Body of pancreas (tissue), 4 donors: ENCODE data around the gene ENTHD1. TPM values are rescaled to one million over a fixed set of nuclear protein-coding genes. Genes with fewer than 3 reads are reported as not detected.

Source experiments
- ATAC-seq: fragments of 150-250 bp; one replicate; pipeline ENCODE4 v1.9.1; 2016
- DNase-seq, 4 donors: peaks; one replicate each; pipeline ENCODE4 v3.0.0-alpha.2; 2019
- H3K27ac ChIP-seq, 4 donors: fragments of 200-600 bp; sonication (generic); 1 replicate in 3 of 4; 2 replicates in 1 of 4; pipeline versions ENCODE4 v1.5.1 to v1.6.1; 2016 to 2019; ENCODE audit warnings: mild to moderate bottlenecking in 1 of 4, mixed read lengths in 1 of 4, moderate library complexity in 1 of 4
- H3K27me3 ChIP-seq, 2 donors: fragments of 200-600 bp; sonication (generic); one replicate each; pipeline ENCODE4 v1.6.0; 2016; ENCODE audit warnings: mild to moderate bottlenecking in 1 of 2
- H3K36me3 ChIP-seq, 2 donors: fragments of 200-600 bp; sonication (generic); replicated peaks in 1 of 2; 2 replicates each; pipeline ENCODE4 v1.5.1; 2016; ENCODE audit warnings: low read depth in 2 of 2; ENCODE audit not compliant: insufficient read depth in 1 of 2
- H3K4me1 ChIP-seq: fragments of 200-600 bp; sonication (generic); one replicate; pipeline ENCODE4 v1.6.0; 2016
- H3K4me3 ChIP-seq, 2 donors: fragments of 200-600 bp; sonication (generic); 1 replicate in 1 of 2; 2 replicates in 1 of 2; pipeline ENCODE4 v1.5.1; 2016 to 2019
- H3K9me3 ChIP-seq, 3 donors: fragments of 200-600 bp; sonication (generic); 1 replicate in 2 of 3; 2 replicates in 1 of 3; pipeline ENCODE4 v1.5.1; 2016
- POLR2A ChIP-seq, 3 donors: fragments of 450-650 bp; IDR thresholded peaks; one replicate each; pipeline ENCODE4 v1.6.1; 2016; ENCODE audit warnings: antibody characterized with exemption in 3 of 3, mild to moderate bottlenecking in 2 of 3
- WGBS, 2 donors: methylation state at CpG; one replicate each; pipeline ENCODE4 v1.1.5; 2017; 5-methylcytosine and 5-hydroxymethylcytosine counted together
- intact Hi-C: fragments of 100-400 bp; cut with DNase I; formaldehyde crosslinking; loops from one replicate; pipeline ENCODE4 v1.15.1; 2023
- total RNA-seq, 2 donors: library from RNA; depleted of rRNA; stranded (reverse); fragments of >200 nt; gene quantifications; one replicate each; pipeline ENCODE4 v1.1.0, GENCODE V29; 2016
- TF ChIP-seq, protein P1 (sequence below), 7 experiments: fragments of 450-650 bp in 4 of 7; fragments of 200-600 bp in 3 of 7; sonication (generic) in 3 of 7; IDR thresholded peaks; one replicate each; pipeline ENCODE4 v1.5.1; 2016 to 2019; ENCODE audit warnings: antibody characterized with exemption in 7 of 7

The ENTHD1 gene
- total RNA-seq, 2 donors from 2014 or later: not detected

DNA sequence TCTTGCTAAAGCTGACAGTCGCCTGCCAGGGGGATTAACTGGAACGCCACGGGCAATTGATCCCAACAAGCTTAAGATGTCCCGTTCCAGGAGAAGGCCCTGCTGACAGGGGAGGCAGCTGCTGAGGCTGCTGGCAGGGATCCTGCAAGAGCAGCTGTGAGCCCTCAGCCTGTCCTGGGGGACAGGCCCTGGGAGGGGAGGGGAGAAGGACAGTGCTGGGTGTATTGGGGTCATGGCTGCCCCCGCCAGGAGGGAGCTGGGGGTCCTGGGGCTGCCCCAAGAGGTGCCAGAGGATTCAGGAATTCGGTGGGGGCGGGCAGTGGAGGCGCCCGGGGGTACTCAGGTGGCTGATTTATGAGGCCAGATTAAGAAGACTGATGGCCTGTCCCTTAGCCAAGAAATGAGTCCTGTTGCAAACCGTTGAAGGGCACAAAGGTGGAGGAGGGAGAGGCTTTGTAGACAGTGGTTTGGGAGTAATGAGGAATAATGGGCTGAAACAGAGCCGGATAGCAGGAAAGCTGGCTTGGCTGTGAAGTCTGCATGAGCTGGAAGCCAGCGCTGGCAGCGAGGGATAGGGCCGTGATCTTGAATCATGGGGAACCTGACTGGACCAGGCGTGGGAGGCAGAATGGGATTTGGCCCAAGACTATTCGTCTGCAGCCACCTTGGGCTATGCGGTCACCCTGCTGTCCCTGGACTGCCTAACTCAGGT lies 189.5 kb downstream of the ENTHD1 start:
- Histone ChIP-seq H3K36me3 (no peaks in the 10 kb centered on the region), H3K27me3 (no peaks in the 10 kb centered on the region), H3K4me3 (no peak overlapping the region), H3K4me1 (no peaks in the 10 kb centered on the region), H3K27ac (no peak overlapping the region), H3K9me3 (no peaks in the 10 kb centered on the region)
- ATAC-seq (no peak), DNase-seq (peak in 2 of 4 donors; percentile 12 to 18)
- intact Hi-C loops: no loop called here
- WGBS, 2 donors: 56 to 65% methylated on average over 12 to 17 of the region's 17 CpGs
- no peak for TF ChIP-seq POLR2A (IDR thresholded peaks at IDR 0.05)
- TF ChIP-seq, protein P1, sequence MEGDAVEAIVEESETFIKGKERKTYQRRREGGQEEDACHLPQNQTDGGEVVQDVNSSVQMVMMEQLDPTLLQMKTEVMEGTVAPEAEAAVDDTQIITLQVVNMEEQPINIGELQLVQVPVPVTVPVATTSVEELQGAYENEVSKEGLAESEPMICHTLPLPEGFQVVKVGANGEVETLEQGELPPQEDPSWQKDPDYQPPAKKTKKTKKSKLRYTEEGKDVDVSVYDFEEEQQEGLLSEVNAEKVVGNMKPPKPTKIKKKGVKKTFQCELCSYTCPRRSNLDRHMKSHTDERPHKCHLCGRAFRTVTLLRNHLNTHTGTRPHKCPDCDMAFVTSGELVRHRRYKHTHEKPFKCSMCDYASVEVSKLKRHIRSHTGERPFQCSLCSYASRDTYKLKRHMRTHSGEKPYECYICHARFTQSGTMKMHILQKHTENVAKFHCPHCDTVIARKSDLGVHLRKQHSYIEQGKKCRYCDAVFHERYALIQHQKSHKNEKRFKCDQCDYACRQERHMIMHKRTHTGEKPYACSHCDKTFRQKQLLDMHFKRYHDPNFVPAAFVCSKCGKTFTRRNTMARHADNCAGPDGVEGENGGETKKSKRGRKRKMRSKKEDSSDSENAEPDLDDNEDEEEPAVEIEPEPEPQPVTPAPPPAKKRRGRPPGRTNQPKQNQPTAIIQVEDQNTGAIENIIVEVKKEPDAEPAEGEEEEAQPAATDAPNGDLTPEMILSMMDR (IDR thresholded peaks at IDR 0.05): no peak

DNA sequence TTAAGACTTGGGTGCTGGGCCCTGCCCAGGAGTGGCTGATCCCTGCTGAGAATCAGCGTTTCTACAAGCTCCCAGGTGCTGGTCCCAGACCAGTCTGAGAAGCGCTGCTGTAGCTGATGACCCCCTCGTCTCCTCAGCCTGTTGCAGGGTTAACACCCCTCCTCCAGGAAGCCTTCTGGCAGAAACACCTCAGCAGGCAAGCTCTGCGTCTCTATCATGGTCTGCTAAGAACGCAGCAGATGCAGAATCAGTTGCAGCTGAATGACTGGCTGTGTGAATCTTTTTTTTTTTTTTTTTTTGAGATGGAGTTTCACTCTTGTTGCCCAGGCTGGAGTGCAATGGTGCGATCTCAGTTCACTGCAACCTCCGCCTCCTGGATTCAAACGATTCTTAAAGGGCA lies 190.5 kb downstream of the ENTHD1 start:
- no peak for DNase-seq
- Histone ChIP-seq H3K4me1 (no peaks in the 10 kb centered on the region), H3K4me3 (no peak overlapping the region), H3K36me3 (no peaks in the 10 kb centered on the region), H3K27me3 (no peaks in the 10 kb centered on the region), H3K9me3 (no peaks in the 10 kb centered on the region), H3K27ac (no peak overlapping the region)
- no peak for TF ChIP-seq POLR2A (IDR thresholded peaks at IDR 0.05)
- TF ChIP-seq, protein P1 (IDR thresholded peaks at IDR 0.05): no peak
- ATAC-seq: no peak
- intact Hi-C loops: no loop called here
- WGBS, 2 donors: 79 to 83% methylated on average over 8 of the region's 8 CpGs

DNA sequence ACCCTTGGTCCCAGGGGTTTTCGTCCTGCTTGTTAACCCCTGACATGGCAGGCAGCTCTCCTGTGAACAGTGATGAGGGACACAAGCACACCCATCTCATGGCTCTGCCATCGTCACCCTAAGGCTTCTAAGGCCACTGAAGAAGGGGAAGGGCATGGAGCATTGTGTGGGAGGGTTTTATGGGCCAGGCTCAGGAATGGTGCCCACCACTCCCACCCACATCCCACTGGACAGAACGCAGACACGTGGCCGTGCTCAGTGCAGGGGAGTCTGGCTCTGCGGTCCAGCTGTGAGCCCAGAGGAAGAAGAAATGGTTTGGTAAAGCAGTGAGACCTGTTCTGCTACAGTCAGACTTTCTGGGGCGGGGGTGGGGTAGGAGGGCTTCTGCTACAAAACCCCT lies 193.0 kb downstream of the ENTHD1 start:
- H3K27ac ChIP-seq: no peak overlapping the region
- no peaks in the 10 kb centered on the region for H3K36me3 ChIP-seq
- intact Hi-C loops: no loop called here
- H3K4me1 ChIP-seq: no peaks in the 10 kb centered on the region
- DNase-seq (no peak), ATAC-seq (no peak)
- whole genome bisulfite sequencing, 2 donors: 68 to 73% methylated on average over 7 of the region's 7 CpGs
- no peak for TF ChIP-seq POLR2A (IDR thresholded peaks at IDR 0.05)
- TF ChIP-seq, protein P1 (IDR thresholded peaks at IDR 0.05): no peak
- H3K27me3 ChIP-seq: no peaks in the 10 kb centered on the region
- no peak overlapping the region for H3K4me3 ChIP-seq
- H3K9me3 ChIP-seq: no peaks in the 10 kb centered on the region

DNA sequence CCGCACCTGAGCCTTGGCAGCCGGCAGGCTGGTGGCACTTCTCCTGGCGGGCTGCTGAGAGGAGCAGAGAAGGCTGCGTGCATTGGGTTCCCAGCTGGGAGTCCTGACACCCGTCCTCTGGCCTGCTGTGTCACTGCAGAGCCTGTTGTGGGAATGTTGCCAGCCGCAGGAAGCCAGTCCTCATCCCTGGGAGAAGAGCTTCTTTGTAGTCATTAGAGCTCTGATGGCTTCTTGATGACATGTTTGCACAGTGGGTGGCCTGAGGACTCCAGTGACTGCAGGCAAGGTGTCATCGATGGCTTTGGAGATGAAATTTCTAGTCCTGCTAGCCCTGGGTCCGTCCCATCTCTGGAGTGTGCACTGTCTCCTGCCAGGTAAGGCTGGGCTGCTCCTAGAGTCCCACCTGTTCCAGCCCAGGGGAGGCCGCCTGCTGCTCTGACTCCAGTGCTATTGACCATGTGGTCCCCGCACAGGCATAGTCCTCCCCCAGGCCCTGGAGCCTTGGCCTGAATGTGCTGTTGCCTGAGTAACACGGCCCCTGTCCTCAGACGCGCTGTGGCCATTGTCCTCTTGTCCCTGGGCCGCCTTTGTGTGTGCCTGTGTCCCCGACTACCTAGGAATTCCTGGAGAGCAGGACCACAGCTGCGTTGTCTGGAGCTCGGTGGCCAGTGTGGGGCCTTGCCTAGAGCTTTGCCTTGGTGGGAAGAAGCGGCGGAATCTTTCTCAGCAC lies 193.8 kb downstream of the ENTHD1 start:
- H3K9me3 ChIP-seq: no peaks in the 10 kb centered on the region
- no peaks in the 10 kb centered on the region for H3K4me1 ChIP-seq
- TF ChIP-seq, protein P1 (IDR thresholded peaks at IDR 0.05): no peak
- no peak for TF ChIP-seq POLR2A (IDR thresholded peaks at IDR 0.05)
- DNase-seq: peak in 1 of 4 donors; percentile 19
- H3K4me3 ChIP-seq: no peak overlapping the region
- H3K27me3 ChIP-seq: no peaks in the 10 kb centered on the region
- no peaks in the 10 kb centered on the region for H3K36me3 ChIP-seq
- intact Hi-C loops: no loop called here
- 67 to 78% methylated on average over 8 to 18 of the region's 19 CpGs for WGBS, 2 donors
- no peak overlapping the region for H3K27ac ChIP-seq
- ATAC-seq: no peak
